GM15510 (cell line): ENCODE data around the gene ZNF827.

ENCODE experiments used
- POLR2A ChIP-seq: IDR thresholded peaks from 3 replicates; pipeline ENCODE4 v1.6.1; 2011; ENCODE audit warnings: borderline replicate concordance; ENCODE audit not compliant: insufficient read length; ENCODE audit errors: extremely low read depth

ZNF827 gene

DNA sequence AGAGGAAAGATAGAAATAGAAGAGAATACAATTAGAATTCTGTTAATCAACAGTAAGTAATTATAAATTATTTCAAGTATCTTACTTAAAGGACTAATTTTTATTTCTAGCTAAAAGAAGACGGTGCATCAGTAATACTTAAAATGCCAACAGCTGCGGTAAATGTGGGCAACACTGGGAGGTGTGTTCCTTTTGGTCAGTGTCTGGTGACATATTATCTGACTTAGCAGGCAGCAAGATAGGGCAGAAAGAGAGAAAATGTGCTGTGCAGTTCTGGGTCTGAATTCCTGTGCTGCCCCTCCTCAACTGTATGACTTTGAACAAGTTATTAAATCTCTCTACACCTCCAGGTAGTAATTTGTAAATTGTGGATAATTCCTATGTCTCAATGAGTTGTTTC, 120.6 kb downstream of the ZNF827 start:
- TF ChIP-seq POLR2A: no peak

DNA sequence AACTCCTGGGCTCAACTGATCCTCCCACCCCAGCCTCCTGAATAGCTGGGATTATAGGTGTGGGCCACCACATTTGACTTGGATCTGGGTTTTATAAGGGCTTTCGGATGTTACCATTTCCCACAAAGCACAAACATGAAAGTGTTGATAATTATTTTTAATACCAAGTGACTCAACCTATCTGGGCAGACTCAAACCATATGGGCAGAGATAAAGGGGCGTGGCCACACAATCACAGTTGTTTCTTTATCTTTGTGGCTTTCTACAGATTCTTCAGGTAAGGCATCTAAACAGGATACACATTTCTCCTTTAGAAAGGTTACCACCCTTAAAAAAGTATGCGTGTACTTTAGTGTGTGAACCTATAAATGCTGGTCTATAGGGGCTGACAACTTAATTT, 122.5 kb downstream of the ZNF827 start:
- no peak for TF ChIP-seq POLR2A

DNA sequence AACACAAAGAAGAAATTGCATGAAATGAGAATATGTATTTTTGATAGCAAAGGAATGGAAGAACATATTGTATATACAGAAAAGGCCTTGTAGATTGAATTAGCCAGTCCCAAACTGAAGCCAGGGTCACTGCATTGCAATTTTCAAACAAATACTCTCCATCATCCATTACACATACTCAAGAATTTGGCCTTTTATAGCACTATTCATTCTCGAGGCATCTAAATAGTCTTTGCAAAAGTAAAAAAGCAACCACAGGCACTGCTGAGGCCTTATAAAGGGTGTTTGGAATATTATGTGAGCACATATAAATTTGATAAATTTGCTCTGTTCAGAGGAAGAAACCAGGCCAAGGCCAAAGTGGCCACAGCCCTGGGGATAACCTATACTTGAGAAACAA, 123.0 kb downstream of the ZNF827 start:
- no peak for TF ChIP-seq POLR2A

DNA sequence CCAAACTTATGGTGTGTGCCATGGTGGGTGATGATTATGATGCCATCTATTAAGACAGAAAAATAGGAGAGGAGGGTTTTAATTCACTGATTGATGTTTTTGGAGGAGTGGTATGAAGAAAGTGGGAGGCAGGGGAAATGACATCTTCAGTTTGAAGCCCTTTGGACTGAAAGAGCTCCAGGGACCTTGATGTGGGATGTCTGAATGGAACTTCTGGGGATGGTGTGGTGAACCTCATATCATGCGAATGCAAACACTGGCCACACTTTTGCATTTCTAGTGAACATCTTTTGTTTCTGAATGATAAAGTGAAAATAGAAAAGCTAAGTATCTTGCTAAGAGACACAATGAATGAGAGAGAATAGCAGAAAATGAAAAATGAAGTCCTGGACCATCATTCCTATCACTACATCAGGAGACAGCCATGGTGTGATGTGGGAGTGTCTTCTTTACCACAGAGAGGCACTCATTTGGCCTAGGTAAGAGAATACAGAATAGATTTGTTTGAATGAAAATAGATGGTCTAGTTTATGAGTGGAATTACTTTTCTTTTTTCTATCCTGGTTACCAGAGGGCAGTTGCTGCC, 123.5 kb downstream of the ZNF827 start:
- no peak for TF ChIP-seq POLR2A

DNA sequence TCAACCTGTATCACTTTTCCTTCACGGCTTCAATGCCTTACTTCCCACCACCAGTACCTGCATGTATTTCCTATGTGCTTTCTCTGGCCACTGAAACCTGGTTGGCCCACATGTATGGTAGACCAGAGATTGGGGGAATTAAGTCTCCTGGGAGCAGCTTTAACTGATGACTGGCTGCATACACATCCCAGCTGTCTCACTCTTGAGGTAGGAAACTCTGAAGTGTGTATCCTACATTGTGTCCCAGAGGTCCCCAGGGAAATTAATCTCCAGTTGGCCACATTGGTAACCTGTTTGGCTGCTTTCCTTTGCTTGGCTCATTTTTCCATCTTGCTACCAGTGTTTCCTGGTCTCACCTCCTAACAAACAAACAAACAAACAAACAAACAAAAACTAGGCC, 124.4 kb downstream of the ZNF827 start:
- no peak for TF ChIP-seq POLR2A

DNA sequence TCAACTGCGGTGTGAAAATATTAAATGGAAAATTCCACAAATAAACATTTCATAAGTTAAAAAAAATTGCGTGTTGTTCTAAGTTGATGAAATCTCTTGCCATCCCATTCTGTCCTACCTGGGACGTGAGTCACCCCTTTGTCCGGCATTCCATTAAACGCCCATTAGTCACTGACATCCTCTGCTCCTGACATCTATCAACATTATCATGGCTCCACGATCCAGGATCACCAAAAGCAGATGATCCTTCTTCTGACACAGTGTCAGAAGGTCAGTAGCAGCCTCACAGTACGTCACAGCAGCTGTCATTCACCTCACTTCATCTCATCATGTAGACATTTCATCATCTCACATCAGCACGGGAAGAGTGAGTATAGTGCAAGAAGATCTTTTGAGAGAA, 125.7 kb downstream of the ZNF827 start:
- TF ChIP-seq POLR2A: no peak

DNA sequence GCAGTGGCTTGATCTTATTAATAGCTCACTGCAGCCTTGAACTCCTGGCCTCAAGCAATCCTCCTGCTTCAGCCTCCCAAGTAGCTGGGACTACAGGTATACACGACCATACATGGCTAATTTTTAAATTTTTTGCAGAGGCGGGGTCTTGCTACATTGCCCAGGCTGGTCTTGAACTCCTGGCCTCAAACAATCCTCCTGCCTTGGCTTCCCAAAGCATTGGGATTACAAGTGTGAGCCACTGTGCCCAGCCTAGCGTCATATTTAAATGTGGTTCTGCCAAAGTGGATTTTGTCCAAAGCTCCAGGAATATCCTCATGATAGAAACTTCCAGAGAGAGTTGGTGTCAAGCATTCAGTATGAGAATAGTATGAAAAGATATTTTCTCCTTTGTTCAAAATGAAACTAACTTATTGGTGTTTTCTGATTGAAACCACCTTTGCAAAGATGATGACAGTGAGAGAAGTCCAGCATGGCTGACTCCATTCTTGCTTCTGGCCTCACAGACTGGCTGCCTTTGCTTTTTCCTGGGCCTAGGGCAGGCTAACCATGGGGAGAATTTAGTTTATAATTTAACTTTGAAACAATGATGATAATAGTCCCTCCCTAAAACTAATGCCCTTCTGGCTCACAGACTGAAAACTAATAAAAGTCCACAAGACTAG, 129.6 kb downstream of the ZNF827 start:
- TF ChIP-seq POLR2A: no peak

DNA sequence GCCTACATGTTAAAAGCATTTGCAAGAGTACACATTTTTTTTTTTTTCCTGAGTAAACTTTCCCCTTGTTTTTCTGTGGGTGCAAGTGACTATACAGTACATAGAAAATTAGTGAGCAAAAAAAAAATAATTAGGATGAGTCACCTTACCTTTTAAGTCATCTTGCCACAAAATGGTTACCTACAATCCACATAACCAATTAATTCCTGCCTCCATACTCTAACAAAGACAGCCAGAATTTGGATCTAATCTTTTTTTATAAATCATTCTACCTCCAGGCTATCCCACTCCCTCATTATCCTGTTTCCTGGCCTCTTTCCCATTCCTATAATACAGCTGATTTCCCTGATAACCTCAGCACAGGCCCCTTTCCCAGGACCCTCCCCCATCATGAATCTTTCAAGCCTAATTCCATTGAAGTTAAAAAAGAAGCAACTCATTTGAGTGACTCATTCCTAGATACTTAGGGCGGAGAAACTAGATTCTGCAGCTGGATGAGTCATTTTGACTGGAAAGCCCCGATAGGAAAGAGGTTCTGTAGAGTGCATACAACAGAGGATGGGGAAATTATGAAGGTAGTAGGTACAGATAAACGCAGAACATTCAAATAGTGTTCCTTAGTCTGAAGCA, 130.5 kb downstream of the ZNF827 start:
- TF ChIP-seq POLR2A: no peak

DNA sequence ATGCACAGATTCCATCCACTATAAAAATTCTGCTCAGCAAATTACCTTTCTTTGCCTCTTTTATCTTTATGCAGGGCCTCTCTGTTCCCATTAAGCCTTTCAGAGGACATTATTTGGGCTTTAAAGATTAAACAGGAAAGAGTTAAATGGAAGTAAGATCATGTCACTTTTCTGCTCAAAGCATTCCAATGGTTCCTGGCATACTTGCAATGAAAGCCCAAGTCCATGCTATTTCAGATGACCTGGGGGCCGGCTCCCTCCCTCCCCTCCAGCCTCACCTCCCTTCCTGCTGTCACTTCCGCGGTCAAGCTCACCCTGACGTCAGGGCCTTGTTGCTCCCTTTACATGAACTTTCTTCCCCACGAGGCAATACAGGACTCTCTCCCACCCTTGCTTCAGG, 133.1 kb downstream of the ZNF827 start:
- TF ChIP-seq POLR2A: no peak

DNA sequence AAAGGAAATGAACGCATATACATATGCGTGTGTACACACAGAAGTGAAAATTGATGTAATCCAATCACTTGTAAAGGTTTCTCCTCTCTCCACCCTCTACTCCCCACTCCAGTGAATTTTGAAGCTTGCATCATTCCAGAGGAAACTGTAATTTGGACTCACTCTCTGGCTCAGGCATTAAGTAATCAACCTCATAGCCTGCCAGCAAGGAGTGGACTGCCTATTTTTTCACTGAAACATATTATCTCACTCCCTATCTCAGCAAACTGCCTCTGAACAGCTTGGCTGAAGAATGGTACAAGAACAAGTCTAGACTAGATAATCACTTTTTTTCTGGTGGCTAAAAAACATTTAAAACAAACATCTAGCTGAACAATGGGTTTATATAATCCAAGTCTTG, 134.5 kb downstream of the ZNF827 start:
- TF ChIP-seq POLR2A: no peak

DNA sequence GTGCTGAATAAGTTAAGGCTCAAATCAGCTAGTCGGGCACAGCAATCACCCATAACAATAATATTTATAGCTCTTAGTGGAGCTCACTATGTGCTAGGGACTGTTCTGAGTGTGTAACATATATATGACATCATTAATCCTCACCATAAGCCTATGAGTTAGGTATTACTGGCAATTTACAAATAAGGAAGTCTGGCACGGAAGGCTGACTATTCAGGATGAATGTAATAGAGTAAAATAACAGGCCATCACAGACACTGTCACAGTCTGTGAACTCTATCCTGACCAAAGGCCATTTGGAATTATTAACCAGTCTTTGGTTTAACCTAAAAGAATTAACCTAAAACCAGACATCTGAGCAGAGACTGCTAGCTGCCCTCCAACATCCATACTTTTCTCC, 139.4 kb downstream of the ZNF827 start:
- no peak for TF ChIP-seq POLR2A

DNA sequence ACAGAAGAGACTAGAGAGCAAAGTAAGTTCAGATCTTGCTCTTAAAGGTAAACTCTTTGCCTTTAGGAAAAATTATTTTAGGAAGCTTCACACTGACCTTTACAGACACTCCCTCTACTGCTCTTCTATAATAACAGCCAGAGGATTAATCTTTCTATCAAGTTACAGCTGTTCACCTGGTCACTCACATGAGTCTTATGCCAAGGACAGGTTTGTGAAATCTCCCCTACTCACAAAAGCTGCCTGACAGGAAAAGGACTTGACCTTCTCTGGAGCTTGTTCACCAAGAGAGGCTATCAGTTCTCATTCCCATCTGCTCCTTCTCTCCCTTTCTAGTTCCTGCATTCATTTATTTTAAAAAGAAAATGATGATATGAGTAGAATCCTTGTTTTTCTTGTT, 141.3 kb downstream of the ZNF827 start:
- TF ChIP-seq POLR2A: no peak

DNA sequence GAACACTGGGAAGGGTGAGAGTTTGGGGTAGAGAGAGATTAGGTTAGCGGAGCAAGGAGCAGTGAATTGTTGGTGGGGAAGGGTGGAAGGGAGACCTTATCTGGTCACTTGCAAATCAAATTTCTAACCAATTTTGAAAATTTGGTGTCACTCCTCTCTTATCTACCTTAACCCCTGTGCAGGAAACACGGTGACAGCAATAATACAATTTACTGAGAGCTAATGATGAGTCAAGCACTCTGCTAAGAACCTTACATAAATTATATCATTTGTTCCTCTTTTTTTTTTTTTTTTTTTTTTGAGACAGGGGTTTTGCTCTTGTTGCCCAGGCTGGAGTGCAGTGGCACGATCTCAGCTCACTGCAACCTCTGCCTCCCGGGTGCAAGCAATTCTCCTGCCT, 142.3 kb downstream of the ZNF827 start:
- TF ChIP-seq POLR2A: no peak

DNA sequence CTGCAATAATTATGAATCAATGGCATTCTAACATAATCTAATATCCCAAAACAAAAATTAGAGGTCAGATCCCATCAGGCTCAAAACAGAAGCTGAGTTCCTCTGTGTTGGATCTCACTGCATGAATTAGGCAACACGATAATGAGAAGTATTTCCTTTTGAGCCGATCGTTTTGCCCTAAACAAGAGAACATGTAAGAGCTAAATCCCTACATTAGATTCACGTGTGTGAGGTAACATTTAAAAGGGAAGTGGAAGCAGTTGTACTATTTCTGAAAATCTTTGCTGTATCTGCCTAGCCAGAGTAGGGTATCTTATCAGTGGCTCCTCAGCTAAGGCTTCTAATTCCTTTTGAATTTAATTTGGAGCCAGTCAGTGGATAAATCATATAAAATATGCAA, 143.1 kb downstream of the ZNF827 start:
- TF ChIP-seq POLR2A: no peak

DNA sequence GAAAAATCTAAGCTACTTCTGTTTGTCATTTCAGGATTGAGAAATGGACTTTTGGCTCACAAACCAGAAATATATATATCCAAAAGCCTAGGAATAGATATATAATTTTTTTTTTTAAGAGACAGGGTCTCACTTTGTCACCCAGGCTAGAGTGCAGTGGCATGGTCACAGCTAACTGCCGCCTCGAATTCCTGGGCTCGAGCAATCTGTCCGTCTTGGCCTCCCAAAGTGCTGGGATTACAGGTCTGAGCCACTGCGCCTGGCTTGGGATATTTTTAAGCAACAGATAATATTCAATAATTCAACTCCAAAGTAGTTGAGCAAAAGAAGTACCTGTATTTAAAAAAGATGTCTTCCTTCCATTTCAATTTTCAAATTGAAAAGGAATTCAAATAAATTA, 146.2 kb downstream of the ZNF827 start:
- no peak for TF ChIP-seq POLR2A

DNA sequence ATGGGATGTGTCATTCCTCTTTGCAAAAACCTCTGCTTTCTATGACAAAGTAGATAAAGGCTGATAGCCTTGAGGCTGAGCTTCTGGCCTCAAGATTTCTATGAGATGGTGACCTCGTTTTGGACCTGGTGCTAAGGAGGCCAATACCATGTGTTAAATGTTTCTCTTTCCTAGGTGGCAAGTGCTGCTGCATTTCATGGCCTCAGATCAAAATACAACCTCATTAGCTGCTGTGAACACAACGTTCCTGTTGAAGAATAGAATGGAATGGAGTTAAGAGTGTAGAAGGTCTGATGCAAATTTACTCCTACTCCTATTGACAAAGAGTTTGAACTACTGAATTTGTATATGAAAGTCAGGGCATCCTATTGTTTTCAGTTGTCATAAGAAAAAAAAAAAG, 146.6 kb downstream of the ZNF827 start:
- TF ChIP-seq POLR2A: no peak

DNA sequence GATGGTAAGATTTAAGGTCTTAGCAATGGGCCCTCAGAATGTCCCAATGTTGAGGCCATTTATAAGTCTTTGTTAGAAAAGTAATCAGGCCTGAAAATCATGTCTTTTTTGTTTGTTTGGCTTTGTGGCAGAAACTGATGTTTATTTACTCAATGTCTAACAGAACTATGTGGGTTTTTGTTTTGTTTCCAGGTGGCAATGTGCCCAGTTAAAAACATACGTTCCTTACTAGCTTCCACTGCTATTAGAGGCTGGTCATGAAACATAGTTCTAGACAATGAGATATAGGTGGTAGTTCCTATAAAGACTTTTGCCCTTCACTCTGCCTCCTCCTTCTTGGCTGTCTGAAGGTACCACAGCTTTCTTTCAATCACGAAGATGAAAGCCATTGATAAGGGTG, 149.9 kb downstream of the ZNF827 start:
- no peak for TF ChIP-seq POLR2A

DNA sequence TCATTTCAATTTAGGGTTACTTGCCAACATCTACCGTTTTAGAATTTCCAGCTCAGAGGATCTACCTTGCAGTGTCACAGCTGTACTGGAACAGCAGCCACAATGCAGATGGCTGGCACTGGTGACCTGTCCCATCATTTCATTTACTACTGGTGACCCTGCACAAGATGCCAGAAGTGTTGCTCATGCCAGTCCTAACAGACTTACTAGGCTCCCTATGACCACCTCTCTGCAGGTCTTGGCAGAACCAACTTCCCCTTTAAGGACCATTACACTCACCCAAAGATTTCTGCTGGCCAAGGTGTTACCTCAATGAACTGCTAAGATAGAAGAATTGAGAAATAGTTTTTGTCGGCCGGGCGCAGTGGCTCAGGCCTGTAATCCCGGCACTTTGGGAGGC, 151.8 kb downstream of the ZNF827 start:
- TF ChIP-seq POLR2A: no peak

DNA sequence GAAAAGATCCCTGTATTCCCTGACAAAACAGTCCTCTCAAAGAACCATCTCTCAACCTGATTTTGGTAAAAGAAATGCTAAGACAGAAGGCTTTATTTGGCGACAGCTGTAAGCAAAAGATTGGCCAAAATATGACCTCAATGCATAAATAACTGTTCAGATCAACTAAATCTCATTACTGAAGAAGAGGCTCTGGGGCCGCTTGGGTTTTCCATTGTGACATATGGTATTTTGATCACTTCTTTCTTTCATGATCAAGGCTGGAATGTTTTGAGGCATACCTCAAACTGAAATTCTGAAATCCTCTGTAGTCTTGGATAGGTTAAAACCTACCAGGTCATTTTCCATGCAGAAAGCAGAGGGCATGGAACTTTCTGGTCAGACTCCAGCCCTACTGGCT, 152.4 kb downstream of the ZNF827 start:
- no peak for TF ChIP-seq POLR2A
